Measurements from ENCODE around the gene POF1B.
"Not testable (repeated sequence)": the region's sequence is repeated elsewhere in the genome, so short reads cannot be mapped to it uniquely, and the experiment has no call there.

POF1B gene

DNA sequence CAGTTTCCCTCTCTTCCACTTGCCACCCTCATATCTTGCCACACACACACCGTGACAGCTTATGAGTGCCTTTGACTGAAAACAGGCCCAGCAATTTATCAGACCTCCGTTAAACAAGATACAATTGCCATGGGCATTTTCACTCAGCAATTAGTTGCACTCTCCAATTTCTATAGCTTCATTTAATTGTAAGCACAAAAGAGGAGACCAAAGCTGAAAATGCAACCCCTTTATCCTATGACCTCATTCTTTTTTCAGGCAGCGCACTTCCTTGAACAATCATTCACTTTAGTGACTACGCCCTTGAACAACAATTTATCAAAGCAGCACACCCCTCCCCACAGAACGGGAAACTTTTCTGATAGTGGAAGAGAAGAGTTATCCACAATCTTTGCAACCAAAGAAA lies 4.1 kb downstream of the POF1B start:
- FAIRE-seq (no peak), DNase-seq (ENCODE audit: insufficient read length, low spot score) (no peak)

DNA sequence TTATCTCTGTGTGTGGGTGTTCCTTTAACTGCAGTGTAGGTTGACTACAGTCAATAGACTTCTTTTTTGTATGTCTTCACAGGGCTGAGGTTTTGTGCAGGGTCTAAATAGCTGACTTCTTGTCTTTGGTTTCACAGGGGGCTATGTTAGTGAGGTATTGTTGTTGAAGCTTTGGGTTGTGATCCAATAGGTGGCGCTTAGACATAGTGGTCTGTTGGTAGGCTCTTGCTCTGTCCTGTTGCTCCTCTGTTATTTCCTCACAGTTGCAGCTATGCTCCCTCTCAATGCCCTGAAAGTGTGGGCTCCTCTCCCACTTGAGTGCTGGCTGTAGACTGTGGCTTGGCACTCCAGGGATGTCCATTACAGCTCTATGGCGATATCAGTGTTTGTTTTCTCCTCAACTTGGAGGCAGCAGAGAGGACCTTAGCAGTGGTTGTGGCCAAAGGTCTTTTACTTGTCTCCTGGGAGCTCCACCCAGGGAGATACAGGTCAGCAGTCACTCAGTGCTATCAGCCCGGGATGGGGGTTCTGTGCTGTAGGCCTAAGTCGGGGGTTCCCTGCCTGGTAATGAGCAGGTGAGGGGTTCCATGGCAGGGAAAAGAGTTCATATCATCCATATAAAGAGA lies 14.0 kb downstream of the POF1B start:
- FAIRE-seq = no peak
- TF ChIP-seq, protein P1, sequence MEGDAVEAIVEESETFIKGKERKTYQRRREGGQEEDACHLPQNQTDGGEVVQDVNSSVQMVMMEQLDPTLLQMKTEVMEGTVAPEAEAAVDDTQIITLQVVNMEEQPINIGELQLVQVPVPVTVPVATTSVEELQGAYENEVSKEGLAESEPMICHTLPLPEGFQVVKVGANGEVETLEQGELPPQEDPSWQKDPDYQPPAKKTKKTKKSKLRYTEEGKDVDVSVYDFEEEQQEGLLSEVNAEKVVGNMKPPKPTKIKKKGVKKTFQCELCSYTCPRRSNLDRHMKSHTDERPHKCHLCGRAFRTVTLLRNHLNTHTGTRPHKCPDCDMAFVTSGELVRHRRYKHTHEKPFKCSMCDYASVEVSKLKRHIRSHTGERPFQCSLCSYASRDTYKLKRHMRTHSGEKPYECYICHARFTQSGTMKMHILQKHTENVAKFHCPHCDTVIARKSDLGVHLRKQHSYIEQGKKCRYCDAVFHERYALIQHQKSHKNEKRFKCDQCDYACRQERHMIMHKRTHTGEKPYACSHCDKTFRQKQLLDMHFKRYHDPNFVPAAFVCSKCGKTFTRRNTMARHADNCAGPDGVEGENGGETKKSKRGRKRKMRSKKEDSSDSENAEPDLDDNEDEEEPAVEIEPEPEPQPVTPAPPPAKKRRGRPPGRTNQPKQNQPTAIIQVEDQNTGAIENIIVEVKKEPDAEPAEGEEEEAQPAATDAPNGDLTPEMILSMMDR (IDR thresholded peaks at IDR 0.05; ENCODE audit: insufficient read depth, missing control alignments) = no peak
- DNase-seq (ENCODE audit: insufficient read length, low spot score) = no peak

More for the DNA sequence above, 4.1 kb downstream of the POF1B start:
- TF ChIP-seq, protein P1 (IDR thresholded peaks at IDR 0.05; ENCODE audit: insufficient read depth, missing control alignments) = no peak

DNA sequence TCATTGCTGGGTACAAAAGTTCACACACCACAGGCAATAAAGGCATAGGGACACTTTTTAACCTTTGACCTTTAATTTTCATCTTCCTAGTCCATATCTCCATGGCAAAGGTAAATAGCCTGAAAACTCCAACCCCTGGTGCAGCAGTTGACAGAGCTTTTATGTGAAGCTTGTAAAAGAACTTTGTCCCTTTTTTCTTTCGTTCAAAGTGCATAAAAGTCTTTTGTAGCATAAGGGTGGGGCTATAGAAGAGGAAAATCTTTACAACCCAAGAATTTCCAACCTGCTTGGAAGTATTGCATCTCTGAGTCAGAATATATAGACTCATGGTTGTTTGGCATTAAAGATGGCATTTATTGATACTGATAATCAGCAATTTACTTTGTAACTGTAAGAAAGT lies 20.4 kb downstream of the POF1B start:
- TF ChIP-seq, protein P1 (IDR thresholded peaks at IDR 0.05; ENCODE audit: insufficient read depth, missing control alignments) = no peak
- DNase-seq (ENCODE audit: insufficient read length, low spot score) = no peak
- no peak for FAIRE-seq

DNA sequence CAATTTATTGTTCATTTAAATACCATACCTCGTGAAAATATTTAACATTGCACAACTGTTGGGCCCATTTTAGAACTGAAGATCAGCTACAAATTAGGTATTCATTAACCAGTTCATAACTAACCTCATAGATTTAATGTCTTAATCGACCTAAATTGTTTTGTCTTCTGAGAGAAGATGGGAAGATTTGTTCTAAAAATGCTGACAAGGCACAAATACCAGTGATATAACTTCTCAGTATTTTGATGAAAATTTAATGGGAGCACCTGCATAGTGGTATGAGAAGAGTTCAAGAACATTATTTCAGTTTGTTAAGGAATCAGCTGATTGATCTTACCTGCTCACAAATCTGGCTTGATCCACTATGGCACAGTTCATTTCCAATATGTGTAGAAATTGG lies 33.9 kb downstream of the POF1B start:
- TF ChIP-seq, protein P1 (IDR thresholded peaks at IDR 0.05; ENCODE audit: insufficient read depth, missing control alignments) = no peak
- DNase-seq (ENCODE audit: insufficient read length, low spot score) (no peak), FAIRE-seq (no peak)

DNA sequence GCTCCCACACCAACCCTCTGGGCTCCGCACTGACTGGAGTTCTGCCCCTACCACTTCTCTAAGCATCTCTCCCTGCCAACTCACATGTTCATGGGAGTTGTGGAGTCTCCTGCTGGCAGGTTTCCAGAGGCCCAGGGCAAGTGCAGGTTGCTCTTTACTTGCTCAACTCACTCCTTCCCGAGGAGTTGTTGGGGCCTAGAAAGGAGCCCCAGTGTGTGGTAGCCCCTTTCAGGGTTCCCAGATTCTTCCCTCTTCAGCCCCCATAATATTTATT lies 52.5 kb downstream of the POF1B start:
- TF ChIP-seq, protein P1 (IDR thresholded peaks at IDR 0.05; ENCODE audit: insufficient read depth, missing control alignments) = no peak
- DNase-seq (ENCODE audit: insufficient read length, low spot score) = no peak
- FAIRE-seq = no peak

DNA sequence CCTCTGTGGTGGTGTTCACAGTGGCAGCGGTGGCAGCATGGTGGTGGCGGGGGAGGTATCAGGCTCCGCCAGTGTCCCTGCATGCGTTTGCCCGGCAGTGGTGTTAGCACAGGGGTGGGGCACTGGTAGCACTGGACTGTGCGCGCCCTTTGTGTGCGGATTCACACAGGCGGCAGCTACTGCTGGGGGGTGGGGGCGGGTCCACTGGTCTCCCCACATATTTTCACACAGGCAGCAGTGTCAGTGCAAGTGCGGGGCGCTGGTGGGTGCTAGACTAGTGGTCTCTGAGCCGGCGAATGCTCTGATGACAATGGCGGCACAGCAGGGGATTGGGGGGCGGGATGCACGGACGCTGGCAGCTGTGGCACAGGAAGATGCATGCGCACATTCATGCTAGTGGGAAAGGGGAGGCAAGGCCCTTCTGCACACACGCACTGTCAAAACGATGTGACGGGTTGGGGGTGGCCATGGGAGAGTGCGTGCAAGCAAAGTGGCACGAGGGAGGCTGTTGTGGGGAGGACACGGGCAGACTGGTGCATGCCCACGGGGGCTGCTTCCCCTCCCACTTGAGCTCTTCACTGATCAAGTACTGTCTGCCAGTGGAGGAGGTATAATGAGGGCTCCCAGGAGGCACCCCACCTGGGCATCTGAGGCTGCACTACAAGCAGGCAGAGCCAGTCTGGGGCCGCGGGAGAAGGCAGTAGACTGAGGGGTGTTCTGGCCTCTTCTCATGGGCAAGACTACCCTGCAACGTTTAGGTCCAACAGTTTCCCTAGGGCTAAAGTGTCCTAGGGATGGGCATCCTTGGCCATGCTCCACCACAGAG lies 53.0 kb downstream of the POF1B start:
- TF ChIP-seq, protein P1 (IDR thresholded peaks at IDR 0.05; ENCODE audit: insufficient read depth, missing control alignments) = no peak
- no peak for DNase-seq (ENCODE audit: insufficient read length, low spot score)
- no peak for FAIRE-seq

DNA sequence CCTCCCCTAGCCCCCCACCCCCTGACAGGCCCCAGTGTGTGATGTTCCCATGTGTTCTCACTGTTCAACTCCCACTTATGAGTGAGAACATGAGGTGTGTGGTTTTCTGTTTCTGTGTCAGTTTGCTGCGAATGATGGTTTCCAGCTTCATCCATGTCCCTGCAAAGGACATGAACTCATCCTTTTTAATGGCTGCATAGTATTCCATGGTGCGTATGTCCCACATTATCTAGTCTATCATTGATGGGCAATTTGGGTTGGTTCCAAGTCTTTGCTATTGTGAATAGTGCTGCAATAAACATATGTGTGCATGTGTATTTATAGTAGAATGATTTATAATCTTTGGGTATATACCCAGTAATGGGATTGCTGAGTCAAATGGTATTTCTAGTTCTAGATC lies 68.1 kb downstream of the POF1B start:
- FAIRE-seq = not testable (repeated sequence)

More for the DNA sequence above, 68.1 kb downstream of the POF1B start:
- not testable (repeated sequence) for DNase-seq (ENCODE audit: insufficient read length, low spot score)

All from D721Med (cell line).